Ovary (tissue), 3 donors: Measurements from ENCODE around the gene NCK1.

ENCODE experiments used
- POLR2A ChIP-seq: fragments of 450-650 bp; IDR thresholded peaks from one replicate; pipeline ENCODE4 v1.6.1; 2017; ENCODE audit warnings: antibody characterized with exemption, mild to moderate bottlenecking, moderate library complexity
- TF ChIP-seq, protein P1 (sequence below), 3 donors: fragments of 450-650 bp in 2 of 3; fragments of 200-600 bp in 1 of 3; IDR thresholded peaks; one replicate each; pipeline versions ENCODE4 v1.5.1 to v1.8.0; 2016 to 2022; ENCODE audit warnings: antibody characterized with exemption in 3 of 3, mild to moderate bottlenecking in 1 of 3
- donor health status: DM: no; HTN: no; CAD: no.

DNA sequence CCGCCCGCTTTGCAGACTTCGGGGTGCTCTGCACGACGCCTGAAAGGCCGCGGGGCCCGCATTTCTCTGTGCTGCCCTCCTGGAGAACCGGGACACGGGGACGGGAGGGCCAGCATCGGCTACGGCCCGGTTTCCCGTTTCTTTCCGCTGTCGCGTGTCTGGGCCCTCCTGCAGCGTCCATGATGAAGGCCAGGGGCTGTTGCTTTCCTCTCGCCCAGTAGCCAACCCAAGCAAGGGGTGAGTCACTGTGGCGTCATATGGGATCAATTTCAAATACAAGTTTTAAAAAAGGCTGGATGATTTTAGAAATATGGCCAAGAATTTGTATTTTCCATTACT lies 42.6 kb upstream of the NCK1 start:
- TF ChIP-seq, protein P1, sequence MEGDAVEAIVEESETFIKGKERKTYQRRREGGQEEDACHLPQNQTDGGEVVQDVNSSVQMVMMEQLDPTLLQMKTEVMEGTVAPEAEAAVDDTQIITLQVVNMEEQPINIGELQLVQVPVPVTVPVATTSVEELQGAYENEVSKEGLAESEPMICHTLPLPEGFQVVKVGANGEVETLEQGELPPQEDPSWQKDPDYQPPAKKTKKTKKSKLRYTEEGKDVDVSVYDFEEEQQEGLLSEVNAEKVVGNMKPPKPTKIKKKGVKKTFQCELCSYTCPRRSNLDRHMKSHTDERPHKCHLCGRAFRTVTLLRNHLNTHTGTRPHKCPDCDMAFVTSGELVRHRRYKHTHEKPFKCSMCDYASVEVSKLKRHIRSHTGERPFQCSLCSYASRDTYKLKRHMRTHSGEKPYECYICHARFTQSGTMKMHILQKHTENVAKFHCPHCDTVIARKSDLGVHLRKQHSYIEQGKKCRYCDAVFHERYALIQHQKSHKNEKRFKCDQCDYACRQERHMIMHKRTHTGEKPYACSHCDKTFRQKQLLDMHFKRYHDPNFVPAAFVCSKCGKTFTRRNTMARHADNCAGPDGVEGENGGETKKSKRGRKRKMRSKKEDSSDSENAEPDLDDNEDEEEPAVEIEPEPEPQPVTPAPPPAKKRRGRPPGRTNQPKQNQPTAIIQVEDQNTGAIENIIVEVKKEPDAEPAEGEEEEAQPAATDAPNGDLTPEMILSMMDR (IDR thresholded peaks at IDR 0.05) = no peak
- no peak for TF ChIP-seq POLR2A
